HepG2 (cell line): ENCODE results near the gene FMNL1. TPM values are rescaled to one million over a fixed set of nuclear protein-coding genes. Genes with fewer than 3 reads are reported as not detected.
A peak's percentile ranks its signal among the peaks of the same experiment; 100 is the strongest.

Experiments
- ADNP ChIP-seq: sonication (generic); formaldehyde crosslinking; IDR thresholded peaks from 2 replicates; pipeline ENCODE4 v1.4.0; 2020; ENCODE audit warnings: missing genetic modification reagents
- CHCHD3 ChIP-seq: sonication (generic); formaldehyde crosslinking; IDR thresholded peaks from 2 replicates; pipeline ENCODE4 v1.8.0; 2022; ENCODE audit warnings: mild to moderate bottlenecking, missing genetic modification reagents, moderate library complexity
- FOXA1 ChIP-seq, 2 experiments: fragments of 450-650 bp in 1 of 2; sonication (generic) in 1 of 2; formaldehyde crosslinking in 1 of 2; IDR thresholded peaks; 2 replicates each; pipeline versions ENCODE4 v1.4.0 to v1.6.1; 2016 to 2020; ENCODE audit warnings: missing genetic modification reagents in 1 of 2
- FOXK2 ChIP-seq: fragments of 450-650 bp; IDR thresholded peaks from 2 replicates; pipeline ENCODE4 v1.6.1; 2016
- HCFC1 ChIP-seq: fragments of 150-350 bp; IDR thresholded peaks from 2 replicates; pipeline ENCODE4 v1.6.1; 2014; ENCODE audit warnings: low read depth, low read length
- HES4 ChIP-seq: sonication (generic); formaldehyde crosslinking; IDR thresholded peaks from 2 replicates; pipeline ENCODE4 v1.9.0; 2021; ENCODE audit warnings: mild to moderate bottlenecking, missing genetic modification reagents, borderline replicate concordance
- MAF1 ChIP-seq: sonication (generic); formaldehyde crosslinking; IDR thresholded peaks from 2 replicates; pipeline ENCODE4 v1.5.0; 2020; ENCODE audit warnings: missing genetic modification reagents, borderline replicate concordance
- PAX8 ChIP-seq: sonication (generic); formaldehyde crosslinking; IDR thresholded peaks from 2 replicates; pipeline ENCODE4 v1.8.0; 2022; ENCODE audit warnings: mild to moderate bottlenecking, missing genetic modification reagents, borderline replicate concordance
- REXO4 ChIP-seq: sonication (generic); formaldehyde crosslinking; IDR thresholded peaks from 2 replicates; pipeline ENCODE4 v1.8.0; 2022; ENCODE audit warnings: missing genetic modification reagents, mild to moderate bottlenecking, borderline replicate concordance
- RNF2 ChIP-seq: fragments of 450-650 bp; conservative IDR thresholded peaks from 2 replicates; pipeline ENCODE4 v1.6.1; 2016; ENCODE audit warnings: low read depth
- SMAD9 ChIP-seq: sonication (generic); formaldehyde crosslinking; IDR thresholded peaks from 2 replicates; pipeline ENCODE4 v1.5.1; 2020; ENCODE audit warnings: mild to moderate bottlenecking, missing genetic modification reagents
- TEAD3 ChIP-seq: optimal IDR thresholded peaks from 2 replicates; pipeline ENCODE3; 2016; ENCODE audit warnings: borderline replicate concordance
- XRCC5 ChIP-seq: fragments of 200-400 bp; formaldehyde crosslinking; optimal IDR thresholded peaks from 2 replicates; pipeline ENCODE3; 2017; ENCODE audit warnings: mild to moderate bottlenecking, low read length
- ZNF10 ChIP-seq: sonication (generic); formaldehyde crosslinking; IDR thresholded peaks from 2 replicates; pipeline ENCODE4 v1.4.0; 2020; ENCODE audit warnings: mild to moderate bottlenecking, low read depth, missing genetic modification reagents, borderline replicate concordance
- ZNF121 ChIP-seq: sonication (generic); formaldehyde crosslinking; IDR thresholded peaks from 2 replicates; pipeline ENCODE4 v1.5.0; 2020; ENCODE audit warnings: mild to moderate bottlenecking, missing genetic modification reagents
- ZNF34 ChIP-seq: sonication (generic); formaldehyde crosslinking; IDR thresholded peaks from 2 replicates; pipeline ENCODE4 v1.4.0; 2020; ENCODE audit warnings: mild to moderate bottlenecking, missing genetic modification reagents, borderline replicate concordance
- ZNF713 ChIP-seq: sonication (generic); formaldehyde crosslinking; IDR thresholded peaks from 2 replicates; pipeline ENCODE4 v1.4.0; 2020; ENCODE audit warnings: mild to moderate bottlenecking, missing genetic modification reagents
- ZNF788 ChIP-seq: sonication (generic); formaldehyde crosslinking; IDR thresholded peaks from 2 replicates; pipeline ENCODE4 v1.5.0; 2020; ENCODE audit warnings: mild to moderate bottlenecking, missing genetic modification reagents, borderline replicate concordance
- ZZZ3 ChIP-seq: sonication (generic); formaldehyde crosslinking; IDR thresholded peaks from 2 replicates; pipeline ENCODE4 v1.4.0; 2020; ENCODE audit warnings: missing genetic modification reagents, mild to moderate bottlenecking, borderline replicate concordance
- polyA plus RNA-seq, 8 experiments: library from polyadenylated mRNA; depleted of rRNA in 3 of 8; stranded (reverse) in 7 of 8; unstranded in 1 of 8; fragments of >200 nt; fragmentation: Illumina TruSeq in 4 of 8; extraction: Trizol in 4 of 8; gene quantifications; 2 replicates each; pipeline versions ENCODE4 v1.2.1 to v1.2.3, GENCODE V29; 2011 to 2016; ENCODE audit warnings: low read depth in 4 of 8, missing spikeins in 1 of 8, mixed read lengths in 1 of 8; ENCODE audit not compliant: insufficient read depth in 1 of 8
- total RNA-seq, 5 experiments: library from RNA; depleted of rRNA; stranded (reverse); fragments of >200 nt; fragmentation: Illumina TruSeq; extraction: Trizol; gene quantifications; 2 replicates each; pipeline ENCODE4 v1.2.3, GENCODE V29; 2016; ENCODE audit warnings: low read depth in 1 of 5
- TF ChIP-seq, protein P1 (sequence below): fragments of 450-650 bp; IDR thresholded peaks from 2 replicates; pipeline ENCODE4 v1.6.1; 2016
- TF ChIP-seq, protein P2 (sequence below): sonication (generic); formaldehyde crosslinking; IDR thresholded peaks from 2 replicates; pipeline ENCODE4 v1.4.0; 2020; ENCODE audit warnings: missing genetic modification reagents
- TF ChIP-seq, protein P3 (sequence below): sonication (generic); formaldehyde crosslinking; IDR thresholded peaks from 2 replicates; pipeline ENCODE4 v1.8.0; 2022; ENCODE audit warnings: mild to moderate bottlenecking, missing genetic modification reagents, moderate library complexity
- TF ChIP-seq, protein P4 (sequence below): sonication (generic); formaldehyde crosslinking; conservative IDR thresholded peaks from 2 replicates; pipeline ENCODE4 v1.8.0; 2022; ENCODE audit warnings: missing genetic modification reagents

The FMNL1 gene
- total and polyA plus RNA-seq, 2 of the 13 experiments (the other 11 are each of a cell fraction or from before 2014, with no cell fraction given) = 0.53 to 0.70 TPM

DNA sequence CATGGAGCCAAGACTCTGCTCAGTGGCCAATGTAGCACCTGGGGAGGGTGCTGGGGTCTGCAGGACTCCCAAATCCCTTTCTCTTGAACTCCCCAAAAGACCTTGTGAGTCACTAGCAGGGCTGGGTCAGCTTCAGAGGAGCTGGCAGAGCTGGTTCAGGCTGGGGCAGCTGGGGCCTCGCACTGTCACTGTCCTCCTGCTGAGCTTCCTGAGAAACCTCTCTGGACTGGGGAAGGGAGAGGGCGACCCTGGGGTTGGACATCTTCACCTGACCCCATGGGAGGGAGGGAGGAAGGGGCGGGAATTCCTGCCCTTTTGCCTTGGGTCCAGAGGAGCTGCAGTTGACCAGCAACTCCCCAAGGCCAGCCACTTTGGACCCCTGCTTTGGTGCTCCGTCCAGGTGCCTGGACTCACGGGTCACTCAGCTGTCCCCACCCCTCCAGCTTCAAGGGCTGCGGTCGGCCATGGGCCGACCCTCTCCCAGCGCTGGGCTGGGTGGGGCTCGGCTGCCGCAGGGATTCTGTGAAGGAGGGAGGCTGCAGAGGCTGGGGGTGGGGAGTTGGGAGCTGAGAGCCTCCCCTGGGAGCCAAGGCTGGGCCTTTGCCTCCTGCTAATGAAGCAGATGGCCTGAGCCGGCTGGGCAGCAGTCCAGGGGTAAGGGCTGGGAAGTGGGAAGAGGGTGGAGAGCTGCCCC, 9.2 kb downstream of the FMNL1 start (continued):
- TF ChIP-seq HES4 (CRISPR knock-in tag) (no peak), FOXK2 (no peak), REXO4 (CRISPR knock-in tag) (no peak), ZNF121 (CRISPR knock-in tag) (no peak), ZNF788 (CRISPR knock-in tag) (0 out of 2 replicates have a peak, but pooled peaks have one; percentile 36), ZZZ3 (CRISPR knock-in tag) (no peak), MAF1 (CRISPR knock-in tag) (no peak), HCFC1 (no peak), TEAD3 (CRISPR knock-in tag) (peak; percentile 27), ADNP (CRISPR knock-in tag) (no peak), PAX8 (CRISPR knock-in tag) (no peak), CHCHD3 (no peak), ZNF34 (CRISPR knock-in tag) (no peak), SMAD9 (CRISPR knock-in tag) (no peak), XRCC5 (no peak), RNF2 (no peak), FOXA1 (IDR thresholded peaks at IDR 0.05) (no peak), FOXA1 (CRISPR knock-in tag; IDR thresholded peaks at IDR 0.05) (no peak), ZNF713 (CRISPR knock-in tag) (no peak), ZNF10 (CRISPR knock-in tag) (no peak)
- TF ChIP-seq, protein P1, sequence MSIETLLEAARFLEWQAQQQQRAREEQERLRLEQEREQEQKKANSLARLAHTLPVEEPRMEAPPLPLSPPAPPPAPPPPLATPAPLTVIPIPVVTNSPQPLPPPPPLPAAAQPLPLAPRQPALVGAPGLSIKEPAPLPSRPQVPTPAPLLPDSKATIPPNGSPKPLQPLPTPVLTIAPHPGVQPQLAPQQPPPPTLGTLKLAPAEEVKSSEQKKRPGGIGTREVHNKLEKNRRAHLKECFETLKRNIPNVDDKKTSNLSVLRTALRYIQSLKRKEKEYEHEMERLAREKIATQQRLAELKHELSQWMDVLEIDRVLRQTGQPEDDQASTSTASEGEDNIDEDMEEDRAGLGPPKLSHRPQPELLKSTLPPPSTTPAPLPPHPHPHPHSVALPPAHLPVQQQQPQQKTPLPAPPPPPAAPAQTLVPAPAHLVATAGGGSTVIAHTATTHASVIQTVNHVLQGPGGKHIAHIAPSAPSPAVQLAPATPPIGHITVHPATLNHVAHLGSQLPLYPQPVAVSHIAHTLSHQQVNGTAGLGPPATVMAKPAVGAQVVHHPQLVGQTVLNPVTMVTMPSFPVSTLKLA = no peak
- TF ChIP-seq, protein P2, sequence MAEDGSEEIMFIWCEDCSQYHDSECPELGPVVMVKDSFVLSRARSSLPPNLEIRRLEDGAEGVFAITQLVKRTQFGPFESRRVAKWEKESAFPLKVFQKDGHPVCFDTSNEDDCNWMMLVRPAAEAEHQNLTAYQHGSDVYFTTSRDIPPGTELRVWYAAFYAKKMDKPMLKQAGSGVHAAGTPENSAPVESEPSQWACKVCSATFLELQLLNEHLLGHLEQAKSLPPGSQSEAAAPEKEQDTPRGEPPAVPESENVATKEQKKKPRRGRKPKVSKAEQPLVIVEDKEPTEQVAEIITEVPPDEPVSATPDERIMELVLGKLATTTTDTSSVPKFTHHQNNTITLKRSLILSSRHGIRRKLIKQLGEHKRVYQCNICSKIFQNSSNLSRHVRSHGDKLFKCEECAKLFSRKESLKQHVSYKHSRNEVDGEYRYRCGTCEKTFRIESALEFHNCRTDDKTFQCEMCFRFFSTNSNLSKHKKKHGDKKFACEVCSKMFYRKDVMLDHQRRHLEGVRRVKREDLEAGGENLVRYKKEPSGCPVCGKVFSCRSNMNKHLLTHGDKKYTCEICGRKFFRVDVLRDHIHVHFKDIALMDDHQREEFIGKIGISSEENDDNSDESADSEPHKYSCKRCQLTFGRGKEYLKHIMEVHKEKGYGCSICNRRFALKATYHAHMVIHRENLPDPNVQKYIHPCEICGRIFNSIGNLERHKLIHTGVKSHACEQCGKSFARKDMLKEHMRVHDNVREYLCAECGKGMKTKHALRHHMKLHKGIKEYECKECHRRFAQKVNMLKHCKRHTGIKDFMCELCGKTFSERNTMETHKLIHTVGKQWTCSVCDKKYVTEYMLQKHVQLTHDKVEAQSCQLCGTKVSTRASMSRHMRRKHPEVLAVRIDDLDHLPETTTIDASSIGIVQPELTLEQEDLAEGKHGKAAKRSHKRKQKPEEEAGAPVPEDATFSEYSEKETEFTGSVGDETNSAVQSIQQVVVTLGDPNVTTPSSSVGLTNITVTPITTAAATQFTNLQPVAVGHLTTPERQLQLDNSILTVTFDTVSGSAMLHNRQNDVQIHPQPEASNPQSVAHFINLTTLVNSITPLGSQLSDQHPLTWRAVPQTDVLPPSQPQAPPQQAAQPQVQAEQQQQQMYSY (CRISPR knock-in tag) = no peak
- TF ChIP-seq, protein P3, sequence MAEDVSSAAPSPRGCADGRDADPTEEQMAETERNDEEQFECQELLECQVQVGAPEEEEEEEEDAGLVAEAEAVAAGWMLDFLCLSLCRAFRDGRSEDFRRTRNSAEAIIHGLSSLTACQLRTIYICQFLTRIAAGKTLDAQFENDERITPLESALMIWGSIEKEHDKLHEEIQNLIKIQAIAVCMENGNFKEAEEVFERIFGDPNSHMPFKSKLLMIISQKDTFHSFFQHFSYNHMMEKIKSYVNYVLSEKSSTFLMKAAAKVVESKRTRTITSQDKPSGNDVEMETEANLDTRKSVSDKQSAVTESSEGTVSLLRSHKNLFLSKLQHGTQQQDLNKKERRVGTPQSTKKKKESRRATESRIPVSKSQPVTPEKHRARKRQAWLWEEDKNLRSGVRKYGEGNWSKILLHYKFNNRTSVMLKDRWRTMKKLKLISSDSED (CRISPR knock-in tag) = no peak
- TF ChIP-seq, protein P4, sequence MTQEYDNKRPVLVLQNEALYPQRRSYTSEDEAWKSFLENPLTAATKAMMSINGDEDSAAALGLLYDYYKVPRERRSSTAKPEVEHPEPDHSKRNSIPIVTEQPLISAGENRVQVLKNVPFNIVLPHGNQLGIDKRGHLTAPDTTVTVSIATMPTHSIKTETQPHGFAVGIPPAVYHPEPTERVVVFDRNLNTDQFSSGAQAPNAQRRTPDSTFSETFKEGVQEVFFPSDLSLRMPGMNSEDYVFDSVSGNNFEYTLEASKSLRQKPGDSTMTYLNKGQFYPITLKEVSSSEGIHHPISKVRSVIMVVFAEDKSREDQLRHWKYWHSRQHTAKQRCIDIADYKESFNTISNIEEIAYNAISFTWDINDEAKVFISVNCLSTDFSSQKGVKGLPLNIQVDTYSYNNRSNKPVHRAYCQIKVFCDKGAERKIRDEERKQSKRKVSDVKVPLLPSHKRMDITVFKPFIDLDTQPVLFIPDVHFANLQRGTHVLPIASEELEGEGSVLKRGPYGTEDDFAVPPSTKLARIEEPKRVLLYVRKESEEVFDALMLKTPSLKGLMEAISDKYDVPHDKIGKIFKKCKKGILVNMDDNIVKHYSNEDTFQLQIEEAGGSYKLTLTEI (CRISPR knock-in tag) = no peak
